Stimulated activated CD8-positive, alpha-beta memory T cell treated with anti-CD3 and anti-CD28 coated beads, Interleukin-7, amount 100 ng/mL, for 48 hours (primary cell): ENCODE results near the gene COL13A1.

Experiments used
- DNase-seq, 2 donors: peaks; one replicate each; pipeline ENCODE4 v3.0.0-alpha.2; 2020; ENCODE audit warnings: low read depth in 1 of 2; ENCODE audit errors: extremely low read depth in 1 of 2

The COL13A1 gene

GRCh38 chr10:69865450-69865849 is 63.7 kb downstream of the COL13A1 start:
- no peak for DNase-seq

GRCh38 chr10:69866246-69866687 is 64.6 kb downstream of the COL13A1 start:
- DNase-seq = no peak

- no peak for DNase-seq
Measured at GRCh38 chr10:69866688-69867461, 65.2 kb downstream of the COL13A1 start.

- DNase-seq = no peak
Measured at GRCh38 chr10:69867699-69868558, 66.2 kb downstream of the COL13A1 start.

- DNase-seq = no peak
Measured at GRCh38 chr10:69868821-69869220, 67.1 kb downstream of the COL13A1 start.

- no peak for DNase-seq
Measured at GRCh38 chr10:69869291-69869961, 67.7 kb downstream of the COL13A1 start.

GRCh38 chr10:69870591-69870990 is 68.9 kb downstream of the COL13A1 start:
- no peak for DNase-seq

GRCh38 chr10:69871074-69871473 is 69.4 kb downstream of the COL13A1 start:
- no peak for DNase-seq

- no peak for DNase-seq
Measured at GRCh38 chr10:69872323-69872722, 70.6 kb downstream of the COL13A1 start.

GRCh38 chr10:69873135-69873639 is 71.5 kb downstream of the COL13A1 start:
- no peak for DNase-seq

GRCh38 chr10:69874449-69874848 is 72.7 kb downstream of the COL13A1 start:
- no peak for DNase-seq

GRCh38 chr10:69875856-69876255 is 74.2 kb downstream of the COL13A1 start:
- no peak for DNase-seq

- no peak for DNase-seq
Measured at GRCh38 chr10:69876286-69876685, 74.6 kb downstream of the COL13A1 start.

GRCh38 chr10:69876931-69877330 is 75.2 kb downstream of the COL13A1 start:
- DNase-seq = no peak

- DNase-seq = no peak
Measured at GRCh38 chr10:69878038-69878437, 76.3 kb downstream of the COL13A1 start.

- no peak for DNase-seq
Measured at GRCh38 chr10:69878951-69879350, 77.2 kb downstream of the COL13A1 start.

GRCh38 chr10:69879634-69880257 is 78.0 kb downstream of the COL13A1 start:
- no peak for DNase-seq

GRCh38 chr10:69880301-69881081 is 78.8 kb downstream of the COL13A1 start:
- no peak for DNase-seq

- DNase-seq = no peak
Measured at GRCh38 chr10:69881202-69881601, 79.5 kb downstream of the COL13A1 start.
